Kidney (tissue), 22 donors: ENCODE measurements around the gene HNF4A. TPM values are rescaled to one million over a fixed set of nuclear protein-coding genes. Genes with fewer than 3 reads are reported as not detected.

Experiments used
- DNase-seq, 5 donors: peaks; one replicate each; pipeline ENCODE4 v3.0.0-alpha.2; 2013 to 2020
- FAIRE-seq: peaks from 2 replicates; lab custom pipeline; 2012; peaks lifted over from hg19 to GRCh38; lab: Jason Lieb, UNC
- H3K27ac ChIP-seq, 2 donors: one replicate each; pipeline ENCODE4 v1.7.0; 2013; ENCODE audit warnings: low read depth in 2 of 2, low read length in 2 of 2, inconsistent platforms in 1 of 2
- H3K27me3 ChIP-seq: one replicate; pipeline ENCODE4 v1.7.1; 2013; ENCODE audit warnings: low read length, inconsistent platforms; ENCODE audit not compliant: control insufficient read depth, insufficient read depth
- H3K36me3 ChIP-seq, 3 donors: one replicate each; pipeline versions ENCODE4 v1.7.0 to v1.7.1; 2013; ENCODE audit warnings: low read length in 3 of 3, control low read depth in 1 of 3, inconsistent platforms in 1 of 3; ENCODE audit not compliant: insufficient read depth in 3 of 3, control insufficient read depth in 2 of 3
- H3K4me1 ChIP-seq, 3 donors: one replicate each; pipeline versions ENCODE4 v1.7.0 to v1.7.1; 2013; ENCODE audit warnings: low read length in 3 of 3, inconsistent platforms in 1 of 3, low read depth in 1 of 3; ENCODE audit not compliant: control insufficient read depth in 2 of 3, insufficient read depth in 2 of 3
- H3K4me3 ChIP-seq, 3 donors: one replicate each; pipeline versions ENCODE4 v1.7.0 to v1.8.1; 2013; ENCODE audit warnings: low read length in 3 of 3, control low read depth in 1 of 3, inconsistent platforms in 1 of 3
- H3K9ac ChIP-seq, 3 donors: one replicate each; pipeline versions ENCODE4 v1.7.0 to v1.7.1; 2013; ENCODE audit warnings: low read length in 3 of 3, control low read depth in 1 of 3, inconsistent platforms in 1 of 3
- H3K9me3 ChIP-seq, 3 donors: one replicate each; pipeline versions ENCODE4 v1.7.0 to v1.7.1; 2013; ENCODE audit warnings: low read length in 3 of 3, control low read depth in 1 of 3, inconsistent platforms in 1 of 3; ENCODE audit not compliant: control insufficient read depth in 2 of 3, insufficient read depth in 1 of 3
- CTCF ChIP-seq: IDR thresholded peaks from 3 replicates; pipeline ENCODE4 v1.5.1; 2012; ENCODE audit warnings: mild to moderate bottlenecking, moderate library complexity, borderline replicate concordance; ENCODE audit not compliant: insufficient read depth; ENCODE audit errors: extremely low read depth
- intact Hi-C: fragments of 100-400 bp; cut with DNase I; formaldehyde crosslinking; loops from one replicate; pipeline ENCODE4 v1.11.1; 2022
- long read RNA-seq, 10 donors: library from polyadenylated mRNA in 1 of 10; unstranded in 1 of 10; transcript quantifications; one replicate each; pipeline ENCODE4 v2.0.0 and lab custom pipeline, GENCODE V29; 2021 to 2026
- polyA plus RNA-seq: library from polyadenylated mRNA; stranded (reverse); fragments of 350-450 nt; fragmentation: Illumina TruSeq; extraction: RNeasy Lipid Tissue Mini Kit (QIAGEN cat#74804); gene quantifications from one replicate; pipeline ENCODE4 v1.2.3, GENCODE V29; 2014; ENCODE audit warnings: low read depth, low replicate concordance; ENCODE audit not compliant: insufficient read depth
- total RNA-seq: library from RNA; stranded (reverse); fragmentation: NEBNext Ultra II Directional; extraction: Animal tissue kit (Norgen Biotek cat#: 25700); gene quantifications from one replicate; pipeline ENCODE4 v1.2.1, GENCODE V29; 2021
- donor health status: control.
- donor health status: control.
- donor health status: control.
- donor health status: control.
- donor health status: control.
- donor health status: DM: yes; HTN: yes; CAD: no.
- donor health status: Normal renal cell carcinoma (clear cell type).

HNF4A gene
- 26.0 TPM for total RNA-seq
- polyA plus RNA-seq: 42.1 TPM
- long read RNA-seq, donor 1, full-length matches to known transcripts: 3 of 24 reads
- long read RNA-seq, donor 1, partial matches to known transcripts: 6 of 24 reads
- long read RNA-seq, donor 1, other reads (novel, unspliced or antisense): 15 of 24 reads
- long read RNA-seq, donor 2, full-length matches to known transcripts: 7 of 28 reads
- long read RNA-seq, donor 2, partial matches to known transcripts: 21 of 28 reads
- long read RNA-seq, donor 2, other reads (novel, unspliced or antisense): 0 of 28 reads
- long read RNA-seq, donor 3, full-length matches to known transcripts: 6 of 34 reads
- long read RNA-seq, donor 3, partial matches to known transcripts: 28 of 34 reads
- long read RNA-seq, donor 3, other reads (novel, unspliced or antisense): 0 of 34 reads
- long read RNA-seq, donor 4, full-length matches to known transcripts: 10 of 28 reads
- long read RNA-seq, donor 4, partial matches to known transcripts: 18 of 28 reads
- long read RNA-seq, donor 4, other reads (novel, unspliced or antisense): 0 of 28 reads
- long read RNA-seq, donor 5: 0 reads
- long read RNA-seq, donor 6: 0 reads
- long read RNA-seq, donor 7, full-length matches to known transcripts: 6 of 22 reads
- long read RNA-seq, donor 7, partial matches to known transcripts: 12 of 22 reads
- long read RNA-seq, donor 7, other reads (novel, unspliced or antisense): 4 of 22 reads
- long read RNA-seq, donor 8, full-length matches to known transcripts: 2 of 26 reads
- long read RNA-seq, donor 8, partial matches to known transcripts: 24 of 26 reads
- long read RNA-seq, donor 8, other reads (novel, unspliced or antisense): 0 of 26 reads
- long read RNA-seq, donor 9, full-length matches to known transcripts: 3 of 11 reads
- long read RNA-seq, donor 9, partial matches to known transcripts: 8 of 11 reads
- long read RNA-seq, donor 9, other reads (novel, unspliced or antisense): 0 of 11 reads
- long read RNA-seq, donor 10, full-length matches to known transcripts: 7 of 15 reads
- long read RNA-seq, donor 10, partial matches to known transcripts: 0 of 15 reads
- long read RNA-seq, donor 10, other reads (novel, unspliced or antisense): 8 of 15 reads

DNA sequence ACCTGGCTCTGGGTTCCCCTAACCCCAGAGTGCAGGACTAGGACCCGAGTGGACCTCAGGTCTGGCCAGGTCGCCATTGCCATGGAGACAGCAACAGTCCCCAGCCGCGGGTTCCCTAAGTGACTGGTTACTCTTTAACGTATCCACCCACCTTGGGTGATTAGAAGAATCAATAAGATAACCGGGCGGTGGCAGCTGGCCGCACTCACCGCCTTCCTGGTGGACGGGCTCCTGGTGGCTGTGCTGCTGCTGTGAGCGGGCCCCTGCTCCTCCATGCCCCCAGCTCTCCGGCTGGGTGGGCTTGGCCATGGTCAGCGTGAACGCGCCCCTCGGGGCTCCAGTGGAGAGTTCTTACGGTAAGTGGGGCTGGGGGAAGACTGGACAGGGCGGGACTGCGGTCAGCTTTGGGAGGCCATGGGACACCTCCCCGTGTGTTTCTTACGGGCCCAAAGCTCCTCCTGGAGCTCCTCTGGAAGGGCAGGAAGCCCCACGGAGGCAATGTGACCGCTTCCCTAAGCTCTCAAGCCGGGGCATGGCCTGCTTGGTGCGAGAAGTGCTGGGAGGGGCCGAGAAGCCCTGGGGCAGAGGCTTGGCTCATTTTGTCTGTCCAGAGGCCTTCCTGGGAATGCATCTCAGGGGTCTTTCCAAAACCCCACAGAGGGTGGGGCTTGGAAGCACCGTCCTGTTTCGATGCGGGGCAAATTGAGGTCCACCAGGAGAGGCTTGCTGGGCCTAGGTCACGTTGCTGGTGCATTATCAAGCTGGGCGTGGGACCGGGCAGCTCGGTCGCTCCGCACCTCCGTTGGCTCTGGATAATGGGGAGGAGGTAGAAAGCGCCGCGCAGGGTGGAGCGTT lies at the start of gene HNF4A:
Gene HNF4A (plus strand): TSS at position 202 of the 855 bp plus-strand sequence. CDS start 106 bp downstream, at position 308.
- Histone ChIP-seq H3K27ac (no peak within 1 kb of the TSS), H3K9me3 (no peaks in the 10 kb centered on the region), H3K4me3 (no peak within 1 kb of the TSS), H3K9ac (no peak within 1 kb of the TSS), H3K4me1 (peaks cover 0 to 6% (median 5%) of the 10 kb centered on the region in 3 donors), H3K36me3 (peaks cover 0 to 3% (median 0%) of the 10 kb centered on the region in 3 donors), H3K27me3 (no peaks in the 10 kb centered on the region)
- DNase-seq: no peak
- intact Hi-C loops: no loop called here
- FAIRE-seq: no peak
- no peak for TF ChIP-seq CTCF

- no peaks in the 10 kb centered on the region for H3K27me3 ChIP-seq
- H3K27ac ChIP-seq: no peak overlapping the region
- intact Hi-C loops: no loop called here
- no peak for TF ChIP-seq CTCF
- no peak for DNase-seq
- no peak overlapping the region for H3K9ac ChIP-seq
- FAIRE-seq: no peak
- peaks cover 0 to 13% (median 7%) of the 10 kb centered on the region in 3 donors for H3K4me1 ChIP-seq
- H3K4me3 ChIP-seq: no peak overlapping the region
- H3K9me3 ChIP-seq: no peaks in the 10 kb centered on the region
- peaks cover 0 to 5% (median 4%) of the 10 kb centered on the region in 3 donors for H3K36me3 ChIP-seq
Observed at GRCh38 chr20:44306927-44307326, 48.6 kb upstream of the HNF4A start.
